ENCODE measurements around the gene RNF213. TPM values are rescaled to one million over a fixed set of nuclear protein-coding genes. Genes with fewer than 3 reads are reported as not detected.

RNF213 gene
- total and polyA plus RNA-seq, 10 of the 15 experiments (the other 5 are each of a cell fraction or from before 2014, with no cell fraction given), result 18.6 to 145 (median 65.8) TPM

DNA sequence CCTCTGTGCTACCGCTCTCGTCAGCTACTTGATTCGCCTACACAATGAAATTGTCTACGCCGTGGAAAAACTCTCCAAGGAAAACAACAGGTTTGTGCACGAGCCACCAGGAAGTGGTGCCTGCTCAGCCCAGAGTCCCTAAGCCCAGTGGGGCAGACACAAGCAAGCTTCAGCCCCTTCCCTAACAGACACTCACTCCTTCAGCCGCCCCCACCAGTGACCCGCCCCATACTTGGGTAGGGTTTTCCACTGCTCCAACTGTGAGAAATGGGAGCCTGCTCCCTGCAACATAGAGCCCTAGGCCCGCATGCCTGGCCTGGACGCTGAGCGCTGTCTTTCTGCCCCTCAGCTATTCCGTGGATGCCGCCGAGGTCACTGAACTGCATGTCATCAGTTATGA lies 125.7 kb downstream of the RNF213 start:
- no peaks in the 10 kb centered on the region for H3K9me3 ChIP-seq (replicated peaks; ENCODE audit: control insufficient read depth, insufficient read depth, low read length)
- RAD21 ChIA-PET (ENCODE audit: unreplicated experiment), result no interaction called here
- no peaks in the 10 kb centered on the region for H3K27me3 ChIP-seq (replicated peaks in 1 of 2; ENCODE audit: control insufficient read depth in 2 of 2, insufficient read depth in 2 of 2, low read length in 1 of 2)
- POLR2A ChIA-PET, result no interaction called here
- no peak for TF ChIP-seq MEF2B (IDR thresholded peaks at IDR 0.05; ENCODE audit: partially characterized antibody, poor library complexity, severe bottlenecking)
- SMC1A ChIA-PET (ENCODE audit: uncharacterized antibody, unreplicated experiment), result no interaction called here
- H3K4me1 ChIP-seq (ENCODE audit: control insufficient read depth, insufficient read depth, low read length), result no peaks in the 10 kb centered on the region
- H2AFZ ChIP-seq (ENCODE audit: control insufficient read depth, low read depth, low read length), result no peak overlapping the region
- H4K20me1 ChIP-seq (ENCODE audit: control insufficient read depth, insufficient read depth), result no peaks in the 10 kb centered on the region
- 93% methylated on average over 14 of the region's 14 CpGs for WGBS (ENCODE audit: insufficient coverage, insufficient replicate concordance, low lambda C conversion rate, missing lambda C conversion rate)
- BruUV-seq (replicated peaks), result no TSS peak
- CTCF ChIA-PET, result no interaction called here
- peaks cover 52 to 67% of the 10 kb centered on the region in 2 experiments for H3K36me3 ChIP-seq (ENCODE audit: control insufficient read depth in 2 of 2, insufficient read depth in 2 of 2, low read length in 1 of 2)
- no peak overlapping the region for H3K9ac ChIP-seq (ENCODE audit: control insufficient read depth, insufficient read depth, low read length)
- intact Hi-C loops (cut with micrococcal nuclease; ENCODE audit: unreplicated experiment), result no loop called here
- H3K27ac ChIP-seq (ENCODE audit: control insufficient read depth, insufficient read depth), result no peak overlapping the region
- FAIRE-seq (no peak), DNase-seq (ENCODE audit: low read depth, low spot score) (no peak), ATAC-seq (no peak)
- H3K4me3 ChIP-seq, result no peak overlapping the region
- H3K4me2 ChIP-seq (ENCODE audit: control insufficient read depth, insufficient read depth), result no peak overlapping the region
- no peaks in the 10 kb centered on the region for H3K79me2 ChIP-seq (ENCODE audit: control insufficient read depth, insufficient read depth, low read length)
- in situ Hi-C loops (cut with MboI), result no loop called here

DNA sequence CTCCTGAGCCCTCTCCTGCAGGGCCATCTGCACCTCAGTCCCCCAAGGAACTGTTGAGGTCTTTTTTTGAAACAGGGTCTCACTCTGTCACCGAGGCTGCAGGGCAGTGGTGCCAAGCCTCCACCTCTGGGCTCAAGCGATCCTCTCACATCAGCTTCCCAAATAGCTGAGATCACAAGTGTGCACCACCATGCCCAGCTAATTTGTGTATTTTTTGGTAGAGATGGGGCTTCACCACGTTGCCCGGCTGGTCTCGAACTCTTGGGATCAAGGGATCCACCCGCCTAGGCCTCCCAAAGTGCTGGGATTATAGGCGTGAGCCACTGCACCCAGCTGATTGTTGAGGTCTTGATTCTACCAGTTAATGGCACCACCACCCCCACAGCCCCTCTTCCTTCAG lies 126.4 kb downstream of the RNF213 start:
- ATAC-seq (no peak), FAIRE-seq (no peak), DNase-seq (ENCODE audit: low read depth, low spot score) (no peak)
- Histone ChIP-seq H3K27ac (ENCODE audit: control insufficient read depth, insufficient read depth) (no peak overlapping the region), H3K4me2 (ENCODE audit: control insufficient read depth, insufficient read depth) (no peak overlapping the region), H4K20me1 (ENCODE audit: control insufficient read depth, insufficient read depth) (no peaks in the 10 kb centered on the region), H3K9me3 (replicated peaks; ENCODE audit: control insufficient read depth, insufficient read depth, low read length) (no peaks in the 10 kb centered on the region), H3K36me3 (ENCODE audit: control insufficient read depth in 2 of 2, insufficient read depth in 2 of 2, low read length in 1 of 2) (peaks cover 47 to 64% of the 10 kb centered on the region in 2 experiments), H2AFZ (ENCODE audit: control insufficient read depth, low read depth, low read length) (no peak overlapping the region), H3K79me2 (ENCODE audit: control insufficient read depth, insufficient read depth, low read length) (no peaks in the 10 kb centered on the region), H3K27me3 (replicated peaks in 1 of 2; ENCODE audit: control insufficient read depth in 2 of 2, insufficient read depth in 2 of 2, low read length in 1 of 2) (no peaks in the 10 kb centered on the region), H3K9ac (ENCODE audit: control insufficient read depth, insufficient read depth, low read length) (no peak overlapping the region), H3K4me3 (no peak overlapping the region), H3K4me1 (ENCODE audit: control insufficient read depth, insufficient read depth, low read length) (no peaks in the 10 kb centered on the region)
- BruUV-seq (replicated peaks), result no TSS peak
- POLR2A ChIA-PET, result no interaction called here
- WGBS (ENCODE audit: insufficient coverage, insufficient replicate concordance, low lambda C conversion rate, missing lambda C conversion rate), result 76% methylated on average over 7 of the region's 7 CpGs
- intact Hi-C loops (cut with micrococcal nuclease; ENCODE audit: unreplicated experiment) (no loop called here), in situ Hi-C loops (cut with MboI) (no loop called here)
- RAD21 ChIA-PET (ENCODE audit: unreplicated experiment), result no interaction called here
- SMC1A ChIA-PET (ENCODE audit: uncharacterized antibody, unreplicated experiment), result no interaction called here
- CTCF ChIA-PET, result no interaction called here
- no peak for TF ChIP-seq MEF2A (IDR thresholded peaks at IDR 0.05; ENCODE audit: insufficient read depth, low read depth, low read length)
- no peak for TF ChIP-seq PAX8 (IDR thresholded peaks at IDR 0.05)
- no peak for TF ChIP-seq TCF12 (IDR thresholded peaks at IDR 0.05; ENCODE audit: low read depth, low read length)
- TF ChIP-seq HDAC6 (IDR thresholded peaks at IDR 0.05; ENCODE audit: unreplicated experiment), result no peak
- no peak for TF ChIP-seq SIN3A (IDR thresholded peaks at IDR 0.05; ENCODE audit: low read depth, low read length)
- TF ChIP-seq POLR2AphosphoS2 (IDR thresholded peaks at IDR 0.05; ENCODE audit: low read depth, low read length), result no peak
- no peak for TF ChIP-seq ATF7 (IDR thresholded peaks at IDR 0.05; ENCODE audit: low read depth)
- TF ChIP-seq NR2C2 (IDR thresholded peaks at IDR 0.05; ENCODE audit: borderline replicate concordance, control insufficient read depth, insufficient read length, low read depth), result no peak
- no peak for TF ChIP-seq GATAD2B (conservative IDR thresholded peaks at IDR 0.05; ENCODE audit: low read depth)
- no peak for TF ChIP-seq NR2C1 (IDR thresholded peaks at IDR 0.05)
- TF ChIP-seq CBX5 (IDR thresholded peaks at IDR 0.05; ENCODE audit: low read depth), result no peak
- no peak for TF ChIP-seq CREM (IDR thresholded peaks at IDR 0.05; ENCODE audit: low read depth)
- TF ChIP-seq HSF1 (IDR thresholded peaks at IDR 0.05; ENCODE audit: low read depth, low read length), result no peak
- no peak for TF ChIP-seq GABPA (IDR thresholded peaks at IDR 0.05; ENCODE audit: low read depth)
- TF ChIP-seq EP300 (IDR thresholded peaks at IDR 0.05; ENCODE audit: borderline replicate concordance in 1 of 2, control insufficient read depth in 1 of 2, low read depth in 2 of 2, low read length in 2 of 2), result no peak
- TF ChIP-seq ZNF384 (IDR thresholded peaks at IDR 0.05; ENCODE audit: borderline replicate concordance, low read depth, low read length), result no peak
- TF ChIP-seq KDM1A (IDR thresholded peaks at IDR 0.05; ENCODE audit: borderline replicate concordance), result no peak
- no peak for TF ChIP-seq SMC3 (IDR thresholded peaks at IDR 0.05; ENCODE audit: borderline replicate concordance, low read length)

All from GM12878 (cell line).